D721Med (cell line): ENCODE data around the gene MRPL41.

Experiments used
- DNase-seq: peaks from one replicate; pipeline ENCODE4 v3.0.0; 2011; ENCODE audit warnings: low spot score; ENCODE audit not compliant: insufficient read length
- FAIRE-seq: peaks from 2 replicates; lab custom pipeline; 2011; peaks lifted over from hg19 to GRCh38; lab: Jason Lieb, UNC
- CTCF ChIP-seq: IDR thresholded peaks from 2 replicates; pipeline ENCODE4 v1.5.1; 2012; ENCODE audit warnings: mild to moderate bottlenecking, control low read depth; ENCODE audit not compliant: insufficient read depth; ENCODE audit errors: missing control alignments

Gene MRPL41

DNA sequence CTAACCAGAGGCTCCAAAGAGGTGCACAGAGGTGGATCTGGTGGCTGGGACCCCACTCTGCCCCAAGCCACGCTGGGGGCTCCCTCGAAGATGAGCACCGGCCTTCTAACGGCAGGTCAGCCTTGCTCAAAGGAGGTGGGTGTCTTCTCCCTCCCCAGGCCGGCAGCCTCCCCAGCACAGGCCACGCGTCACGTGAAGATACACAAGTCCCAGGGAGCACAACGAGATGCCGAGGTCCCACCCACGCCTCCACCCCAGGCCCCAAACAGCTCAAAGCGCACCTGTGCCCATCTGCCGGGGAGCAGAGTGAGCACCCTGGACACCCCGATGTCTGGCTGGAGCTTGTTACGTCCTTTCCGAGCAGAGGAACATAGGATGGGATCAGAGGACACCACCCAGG lies 13.6 kb upstream of the MRPL41 start:
- FAIRE-seq (no peak), DNase-seq (no peak)
- TF ChIP-seq CTCF = no peak

GRCh38 chr9:137540536-137540935 lies 11.1 kb upstream of the MRPL41 start:
- TF ChIP-seq CTCF = no peak
- FAIRE-seq (no peak), DNase-seq (no peak)

GRCh38 chr9:137542486-137542885 lies 9.2 kb upstream of the MRPL41 start:
- no peak for FAIRE-seq
- no peak for TF ChIP-seq CTCF
- DNase-seq = no peak

- FAIRE-seq (no peak), DNase-seq (no peak)
- TF ChIP-seq CTCF = no peak
These were observed 8.3 kb upstream of the MRPL41 start for GRCh38 chr9:137543237-137543963.

GRCh38 chr9:137544176-137544760 lies 7.4 kb upstream of the MRPL41 start:
- TF ChIP-seq CTCF = no peak
- DNase-seq (no peak), FAIRE-seq (no peak)

- FAIRE-seq (no peak), DNase-seq (no peak)
- TF ChIP-seq CTCF = no peak
These were observed 6.6 kb upstream of the MRPL41 start for GRCh38 chr9:137545123-137545522.
